Measurements from ENCODE around the gene WDR90. TPM values are rescaled to one million over a fixed set of nuclear protein-coding genes. Genes with fewer than 3 reads are reported as not detected.

The WDR90 gene
- total and polyA plus RNA-seq, 10 of the 15 experiments (the other 5 are each of a cell fraction or from before 2014, with no cell fraction given) = 2.0 to 65.0 (median 16.7) TPM

DNA sequence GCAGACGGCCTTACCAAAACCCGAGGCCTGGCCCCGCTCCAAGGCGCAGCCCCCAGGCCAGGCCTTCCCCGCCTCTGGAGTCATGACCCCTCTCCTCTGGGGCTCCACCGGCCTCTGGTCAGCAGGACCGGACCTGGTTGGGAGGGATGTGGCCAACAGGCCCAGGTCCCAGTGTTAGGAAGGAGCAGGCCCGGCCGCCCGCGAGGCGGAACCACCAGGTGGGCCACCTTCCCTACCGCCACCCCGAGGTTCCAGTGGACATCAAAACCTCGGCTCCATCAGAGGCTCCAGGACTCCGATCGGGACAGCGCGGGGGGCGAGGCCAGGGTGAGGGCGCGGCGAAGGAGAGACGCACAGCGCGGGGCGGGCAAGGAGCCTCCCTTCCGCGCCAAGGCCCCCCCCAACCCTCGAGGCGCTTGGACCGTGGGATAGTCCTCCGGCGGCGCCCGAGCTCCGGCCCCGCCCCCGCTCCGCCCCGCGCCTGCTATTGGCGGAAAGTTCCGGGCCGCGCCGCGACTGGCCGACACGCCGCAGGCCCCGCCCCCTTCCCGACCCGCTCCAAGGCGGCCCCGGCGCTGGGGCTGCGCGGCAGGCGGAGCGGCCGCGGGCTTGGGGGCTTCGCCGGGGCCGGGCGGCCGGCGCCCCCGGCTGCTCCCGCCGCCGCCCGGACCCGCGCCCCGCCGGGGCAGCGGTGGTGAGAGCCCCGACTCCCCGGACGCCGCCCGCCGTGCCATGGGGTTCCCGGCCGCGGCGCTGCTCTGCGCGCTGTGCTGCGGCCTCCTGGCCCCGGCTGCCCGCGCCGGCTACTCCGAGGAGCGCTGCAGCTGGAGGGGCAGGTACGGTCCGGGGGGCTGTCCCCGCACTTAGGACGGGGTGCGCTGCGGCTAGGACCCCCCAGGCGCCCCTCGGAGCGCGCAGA, 65.7 kb downstream of the WDR90 start, which contains the start of gene METRN (continued):
- TF ChIP-seq E4F1 (IDR thresholded peaks at IDR 0.05; ENCODE audit: borderline replicate concordance, partially characterized antibody) = no peak

GRCh38 chr16:715477-716199, 66.5 kb downstream of the WDR90 start:
- Histone ChIP-seq H3K4me2 (ENCODE audit: control insufficient read depth, insufficient read depth) (peak overlapping the region; percentile 82), H3K9ac (ENCODE audit: control insufficient read depth, insufficient read depth, low read length) (no peak overlapping the region), H3K27ac (ENCODE audit: control insufficient read depth, insufficient read depth) (no peak overlapping the region), H4K20me1 (ENCODE audit: control insufficient read depth, insufficient read depth) (0 out of 2 replicates have a peak, but pooled peaks cover 2% of the 10 kb centered on the region), H3K4me1 (ENCODE audit: control insufficient read depth, insufficient read depth, low read length) (peaks cover 10% of the 10 kb centered on the region), H3K79me2 (ENCODE audit: control insufficient read depth, insufficient read depth, low read length) (no peaks in the 10 kb centered on the region), H3K27me3 (replicated peaks in 1 of 2; ENCODE audit: control insufficient read depth in 2 of 2, insufficient read depth in 2 of 2, low read length in 1 of 2) (no peaks in the 10 kb centered on the region), H2AFZ (ENCODE audit: control insufficient read depth, low read depth, low read length) (peak overlapping the region; percentile 58), H3K9me3 (replicated peaks; ENCODE audit: control insufficient read depth, insufficient read depth, low read length) (no peaks in the 10 kb centered on the region), H3K36me3 (ENCODE audit: control insufficient read depth in 2 of 2, insufficient read depth in 2 of 2, low read length in 1 of 2) (no peaks in the 10 kb centered on the region), H3K4me3 (peak overlapping the region; percentile 58)
- WGBS (ENCODE audit: insufficient coverage, insufficient replicate concordance, low lambda C conversion rate, missing lambda C conversion rate) = 2% methylated on average over 34 of the region's 74 CpGs
- ChIA-PET CTCF (interaction anchor here (1.9 to 2.2 kb wide), 3 partner anchors 22 to 70 kb away, joined by 5 to 9 read pairs (median 6); partner anchors contain the start of gene CIAO3), SMC1A (ENCODE audit: uncharacterized antibody, unreplicated experiment) (interaction anchor here (0.7 to 1.0 kb wide), 2 partner anchors 10 to 17 kb away, joined by 3 read pairs; partner anchors contain the start of gene CCDC78), RAD21 (ENCODE audit: unreplicated experiment) (interaction anchor here (1.5 kb wide), 1 partner anchor 70 kb away, joined by 5 read pairs; no protein-coding TSS in a partner anchor), POLR2A (interaction anchor here (1.6 to 2.4 kb wide), 2 partner anchors 21 to 73 kb away, joined by 4 to 7 read pairs; partner anchors contain the start of genes CHTF18 and RPUSD1)
- BruUV-seq (replicated peaks) = no TSS peak
- peak; percentile 13 for ATAC-seq
- DNase-seq (ENCODE audit: low read depth, low spot score) = no peak
- FAIRE-seq = no peak
- TF ChIP-seq HDAC6 (IDR thresholded peaks at IDR 0.05; ENCODE audit: unreplicated experiment) = peak; percentile 86
- 0 out of 2 replicates have a peak, but pooled peaks have one; percentile 37 for TF ChIP-seq NR2F1 (conservative IDR thresholded peaks at IDR 0.05)
- TF ChIP-seq CTCF (IDR thresholded peaks at IDR 0.05 in 2 of 3, conservative IDR thresholded peaks at IDR 0.05 in 1 of 3; ENCODE audit: control insufficient read depth in 2 of 3, extremely low read depth in 1 of 3, insufficient read depth in 1 of 3, low read depth in 3 of 3, low read length in 3 of 3) = 0 out of 6 replicates have a peak, but pooled peaks of 2 of the 3 experiments have one; percentile 1 to 15
- TF ChIP-seq IKZF1 (conservative IDR thresholded peaks at IDR 0.05) = peak; percentile 54; the same call in 1 of the 2 replicates
- TF ChIP-seq LARP7 (IDR thresholded peaks at IDR 0.05) = peak; percentile 70; the same call in 1 of the 2 replicates
- TF ChIP-seq POLR2AphosphoS5 (IDR thresholded peaks at IDR 0.05; ENCODE audit: low read length) = no peak
- TF ChIP-seq NKRF (conservative IDR thresholded peaks at IDR 0.05) = 0 out of 2 replicates have a peak, but pooled peaks have one; percentile 35
- TF ChIP-seq GATAD2B (conservative IDR thresholded peaks at IDR 0.05; ENCODE audit: low read depth) = peak; percentile 68; the same call in 1 of the 2 replicates
- TF ChIP-seq SUZ12 (IDR thresholded peaks at IDR 0.05; ENCODE audit: unreplicated experiment) = peak; percentile 48
- TF ChIP-seq NR2C2 (IDR thresholded peaks at IDR 0.05; ENCODE audit: borderline replicate concordance, control insufficient read depth, insufficient read length, low read depth) = no peak
- intact Hi-C loops (cut with micrococcal nuclease; ENCODE audit: unreplicated experiment) (no loop called here), in situ Hi-C loops (cut with MboI) (no loop called here)
